Measurements from ENCODE around the gene B3GNT7.

The B3GNT7 gene

DNA sequence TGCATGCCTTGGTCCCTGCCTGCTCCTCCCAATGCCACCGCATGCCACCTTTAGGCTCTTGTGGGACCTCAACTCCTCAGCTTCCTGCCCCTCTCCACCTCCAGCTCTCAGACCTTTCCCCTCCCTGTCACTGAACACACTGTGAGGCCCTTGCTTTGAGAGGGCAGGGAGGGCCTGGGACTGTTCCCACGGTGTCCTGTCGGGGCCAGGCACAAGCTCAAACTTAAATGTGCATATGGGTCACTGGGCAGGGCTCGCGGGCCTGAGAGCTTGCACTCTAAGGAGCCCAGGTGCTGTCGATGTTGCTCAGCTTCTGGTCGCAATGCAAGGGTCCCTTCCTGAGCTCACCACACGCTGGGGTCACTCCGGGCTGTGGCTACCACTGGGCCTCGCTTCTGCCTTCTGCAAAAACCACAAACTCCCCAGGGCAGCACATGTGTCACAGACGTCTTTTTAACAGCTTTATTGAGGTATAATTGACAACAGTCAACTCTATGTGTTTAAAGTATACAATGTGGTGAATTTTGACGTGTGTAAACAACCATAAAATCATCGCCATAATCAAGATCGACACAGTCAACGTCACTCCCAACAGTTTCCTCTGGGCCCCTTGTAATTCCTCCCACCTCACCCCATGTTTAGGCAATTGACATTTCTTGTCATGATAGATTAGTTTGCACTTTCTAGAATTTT, 11.9 kb upstream of the B3GNT7 start:
- no peak overlapping the region for H3K27ac ChIP-seq
- TF ChIP-seq, protein P1, sequence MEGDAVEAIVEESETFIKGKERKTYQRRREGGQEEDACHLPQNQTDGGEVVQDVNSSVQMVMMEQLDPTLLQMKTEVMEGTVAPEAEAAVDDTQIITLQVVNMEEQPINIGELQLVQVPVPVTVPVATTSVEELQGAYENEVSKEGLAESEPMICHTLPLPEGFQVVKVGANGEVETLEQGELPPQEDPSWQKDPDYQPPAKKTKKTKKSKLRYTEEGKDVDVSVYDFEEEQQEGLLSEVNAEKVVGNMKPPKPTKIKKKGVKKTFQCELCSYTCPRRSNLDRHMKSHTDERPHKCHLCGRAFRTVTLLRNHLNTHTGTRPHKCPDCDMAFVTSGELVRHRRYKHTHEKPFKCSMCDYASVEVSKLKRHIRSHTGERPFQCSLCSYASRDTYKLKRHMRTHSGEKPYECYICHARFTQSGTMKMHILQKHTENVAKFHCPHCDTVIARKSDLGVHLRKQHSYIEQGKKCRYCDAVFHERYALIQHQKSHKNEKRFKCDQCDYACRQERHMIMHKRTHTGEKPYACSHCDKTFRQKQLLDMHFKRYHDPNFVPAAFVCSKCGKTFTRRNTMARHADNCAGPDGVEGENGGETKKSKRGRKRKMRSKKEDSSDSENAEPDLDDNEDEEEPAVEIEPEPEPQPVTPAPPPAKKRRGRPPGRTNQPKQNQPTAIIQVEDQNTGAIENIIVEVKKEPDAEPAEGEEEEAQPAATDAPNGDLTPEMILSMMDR (conservative IDR thresholded peaks at IDR 0.05; ENCODE audit: low read depth) = no peak

DNA sequence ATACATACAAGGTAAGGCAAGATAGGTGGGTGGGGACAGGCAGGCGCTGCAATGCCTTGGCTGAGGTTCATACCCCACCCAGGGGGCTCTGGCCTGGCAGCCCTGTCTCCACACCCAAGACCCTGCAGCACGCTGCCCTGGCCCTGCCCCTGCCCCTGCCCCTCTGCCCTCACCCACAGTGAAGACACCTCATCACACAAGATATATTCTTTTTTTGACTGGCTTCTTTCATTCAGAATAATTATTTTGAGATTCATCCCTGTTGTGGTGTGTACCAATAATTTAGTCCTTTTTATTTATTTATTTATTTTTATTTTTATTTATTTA, 11.4 kb upstream of the B3GNT7 start:
- ChIA-PET POLR2A (ENCODE audit: low non-redundant PET) (no interaction called here), CTCF (no interaction called here)
- no peak overlapping the region for H3K27ac ChIP-seq
- no peak for DNase-seq (ENCODE audit: low spot score)
- TF ChIP-seq, protein P1 (conservative IDR thresholded peaks at IDR 0.05; ENCODE audit: low read depth) = no peak

More for the DNA sequence above, 11.9 kb upstream of the B3GNT7 start:
- DNase-seq (ENCODE audit: low spot score) = no peak
- ChIA-PET POLR2A (ENCODE audit: low non-redundant PET) (no interaction called here), CTCF (interaction anchor here (0.7 kb wide), 1 partner anchor 71 kb away, joined by 4 read pairs; no protein-coding TSS in a partner anchor)

DNA sequence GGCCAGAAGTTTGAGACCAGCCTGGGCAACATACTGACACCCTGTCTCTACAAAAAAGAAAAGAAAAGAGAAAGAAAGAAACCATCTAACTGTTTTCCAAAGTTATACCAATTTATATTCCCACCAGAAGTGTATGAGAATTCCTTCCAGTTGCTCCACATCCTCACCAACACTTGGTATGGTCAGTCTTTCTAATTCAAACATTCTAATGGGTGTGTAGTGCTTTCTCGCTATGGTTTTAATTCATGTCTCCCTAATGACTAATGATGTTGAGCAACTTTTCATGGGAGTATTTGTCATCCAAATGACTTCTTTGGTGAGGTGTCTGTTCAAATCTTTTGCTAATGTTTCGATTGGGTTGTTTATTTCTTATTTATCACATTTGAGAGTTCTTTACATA, 10.5 kb upstream of the B3GNT7 start:
- H3K27ac ChIP-seq = no peak overlapping the region
- POLR2A ChIA-PET (ENCODE audit: low non-redundant PET) = no interaction called here
- TF ChIP-seq, protein P1 (conservative IDR thresholded peaks at IDR 0.05; ENCODE audit: low read depth) = no peak
- CTCF ChIA-PET = no interaction called here
- no peak for DNase-seq (ENCODE audit: low spot score)

DNA sequence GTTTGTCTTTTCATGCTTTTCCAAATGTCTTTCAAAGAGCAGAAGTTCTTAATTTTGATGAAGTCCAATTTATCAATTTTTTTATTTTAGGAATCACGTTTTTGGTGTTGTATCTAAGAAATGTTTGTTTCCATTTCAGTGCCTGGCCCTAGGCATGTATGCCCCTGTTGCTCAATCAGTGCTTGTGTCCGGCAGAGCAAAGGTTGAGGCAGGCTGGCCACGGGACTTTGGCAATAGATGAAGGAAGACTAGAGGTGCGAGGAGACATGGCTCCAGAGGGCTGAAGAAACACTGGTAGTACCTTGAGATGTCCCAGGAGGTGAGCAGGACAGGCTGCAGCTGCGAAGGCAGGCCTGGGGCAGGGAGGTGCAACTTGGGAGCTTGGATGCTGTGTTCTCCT, 10.1 kb upstream of the B3GNT7 start:
- ChIA-PET CTCF (interaction anchor here (0.6 to 0.7 kb wide), 2 partner anchors 15 to 158 kb away, joined by 3 read pairs; no protein-coding TSS in a partner anchor), POLR2A (ENCODE audit: low non-redundant PET) (no interaction called here)
- DNase-seq (ENCODE audit: low spot score) = no peak
- no peak overlapping the region for H3K27ac ChIP-seq
- TF ChIP-seq, protein P1 (conservative IDR thresholded peaks at IDR 0.05; ENCODE audit: low read depth) = no peak

DNA sequence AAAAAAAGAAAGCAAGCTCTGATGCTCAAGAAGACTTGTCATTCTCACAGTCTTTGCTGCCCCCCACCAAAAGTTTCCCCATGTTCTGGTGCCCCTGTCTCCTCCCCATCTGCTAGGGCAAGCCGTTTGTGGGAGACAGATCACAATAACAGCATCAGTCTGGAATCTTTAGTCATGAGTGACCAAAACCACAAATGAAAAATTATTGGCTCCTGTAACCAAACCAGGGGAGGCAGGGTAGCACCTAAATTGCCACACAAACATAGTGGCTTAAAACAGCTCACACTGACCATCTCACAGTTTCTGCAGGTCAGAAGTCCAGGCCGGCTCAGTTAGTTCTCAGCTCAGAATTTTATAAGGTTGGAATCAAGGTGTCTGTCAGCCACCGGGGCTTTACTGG, 9.1 kb upstream of the B3GNT7 start:
- ChIA-PET CTCF (interaction anchor here (0.6 kb wide), 3 partner anchors 81 to 1519 kb away, joined by 3 read pairs; no protein-coding TSS in a partner anchor), POLR2A (ENCODE audit: low non-redundant PET) (no interaction called here)
- TF ChIP-seq, protein P1 (conservative IDR thresholded peaks at IDR 0.05; ENCODE audit: low read depth) = no peak
- DNase-seq (ENCODE audit: low spot score) = no peak
- H3K27ac ChIP-seq = no peak overlapping the region

DNA sequence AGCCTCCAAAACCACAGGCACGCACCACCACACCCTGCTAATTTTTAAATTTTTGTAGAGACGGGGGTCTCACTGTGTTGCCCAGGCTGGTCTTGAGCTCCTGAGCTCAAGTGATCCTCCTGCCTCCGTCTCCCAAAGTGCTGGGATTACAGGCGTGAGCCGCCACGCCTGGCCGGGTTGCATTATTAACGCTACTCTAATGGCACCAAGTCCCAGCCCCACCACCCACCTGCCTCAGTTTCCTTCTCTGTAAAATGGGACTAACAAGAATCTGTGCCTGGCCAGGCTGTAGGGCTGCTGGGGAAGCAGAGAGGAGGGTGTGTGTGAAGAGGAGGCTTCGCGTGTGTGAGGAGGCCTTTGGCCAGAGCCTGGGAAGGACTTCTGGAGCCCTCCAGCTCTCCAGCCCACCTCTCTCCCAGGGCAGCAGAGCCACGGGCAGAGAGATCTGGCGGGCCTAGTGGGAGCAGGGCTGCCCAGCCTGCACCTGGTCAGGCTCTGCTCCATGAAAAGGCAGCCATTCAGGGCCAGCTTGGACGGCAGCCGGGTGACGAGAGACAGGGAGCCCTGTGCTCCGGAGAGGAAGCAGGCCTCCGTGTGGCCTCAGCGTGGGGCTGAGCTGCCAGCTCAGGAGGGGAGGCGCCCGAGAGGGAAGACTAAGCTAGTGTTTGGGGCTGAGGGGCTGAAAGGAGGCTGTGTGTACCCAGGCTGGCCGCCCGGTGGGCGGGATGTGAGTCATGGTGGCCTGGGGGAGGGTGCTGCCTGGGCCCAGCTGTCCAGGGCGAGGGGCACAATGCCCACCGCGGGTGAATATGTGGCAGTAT, 7.4 kb upstream of the B3GNT7 start:
- POLR2A ChIA-PET (ENCODE audit: low non-redundant PET) = no interaction called here
- no peak for DNase-seq (ENCODE audit: low spot score)
- CTCF ChIA-PET = interaction anchor here (0.6 kb wide), 1 partner anchor 58 kb away, joined by 3 read pairs; no protein-coding TSS in a partner anchor

More for the DNA sequence above, 7.4 kb upstream of the B3GNT7 start:
- TF ChIP-seq, protein P1 (conservative IDR thresholded peaks at IDR 0.05; ENCODE audit: low read depth) = no peak
- no peak overlapping the region for H3K27ac ChIP-seq
